DND-41 (cell line): ENCODE data around the gene FHIT.

Experiments
- EZH2 ChIP-seq: IDR thresholded peaks from 3 replicates; pipeline ENCODE4 v1.6.1; 2012; ENCODE audit warnings: borderline replicate concordance, low read depth, mild to moderate bottlenecking, moderate library complexity, low read length, inconsistent platforms; ENCODE audit not compliant: severe bottlenecking
- TF ChIP-seq, protein P1 (sequence below): IDR thresholded peaks from 2 replicates; pipeline ENCODE4 v1.5.1; 2012; ENCODE audit warnings: borderline replicate concordance, low read length, moderate library complexity, mild to moderate bottlenecking; ENCODE audit not compliant: poor library complexity, severe bottlenecking; ENCODE audit errors: extremely low read depth

DNA sequence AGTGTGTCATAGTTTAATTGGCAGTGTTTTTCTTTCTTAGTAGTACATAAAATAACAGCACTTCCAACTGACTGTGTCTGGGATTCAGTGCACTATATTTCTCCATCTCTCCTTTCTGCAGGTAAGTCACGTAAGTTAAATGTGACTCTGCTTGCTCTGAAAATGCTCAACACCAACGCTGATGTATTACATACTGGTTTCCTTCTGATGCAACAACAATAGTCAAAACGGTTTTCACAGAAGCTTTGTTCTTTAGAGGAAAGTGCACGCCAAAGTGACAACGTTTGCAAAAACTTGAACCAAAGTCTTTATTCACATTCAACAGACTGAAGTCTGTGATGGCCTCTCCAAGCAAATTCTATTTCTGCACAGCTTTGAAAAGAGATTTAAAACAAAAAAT is 1494.3 kb downstream of the FHIT start:
- TF ChIP-seq, protein P1, sequence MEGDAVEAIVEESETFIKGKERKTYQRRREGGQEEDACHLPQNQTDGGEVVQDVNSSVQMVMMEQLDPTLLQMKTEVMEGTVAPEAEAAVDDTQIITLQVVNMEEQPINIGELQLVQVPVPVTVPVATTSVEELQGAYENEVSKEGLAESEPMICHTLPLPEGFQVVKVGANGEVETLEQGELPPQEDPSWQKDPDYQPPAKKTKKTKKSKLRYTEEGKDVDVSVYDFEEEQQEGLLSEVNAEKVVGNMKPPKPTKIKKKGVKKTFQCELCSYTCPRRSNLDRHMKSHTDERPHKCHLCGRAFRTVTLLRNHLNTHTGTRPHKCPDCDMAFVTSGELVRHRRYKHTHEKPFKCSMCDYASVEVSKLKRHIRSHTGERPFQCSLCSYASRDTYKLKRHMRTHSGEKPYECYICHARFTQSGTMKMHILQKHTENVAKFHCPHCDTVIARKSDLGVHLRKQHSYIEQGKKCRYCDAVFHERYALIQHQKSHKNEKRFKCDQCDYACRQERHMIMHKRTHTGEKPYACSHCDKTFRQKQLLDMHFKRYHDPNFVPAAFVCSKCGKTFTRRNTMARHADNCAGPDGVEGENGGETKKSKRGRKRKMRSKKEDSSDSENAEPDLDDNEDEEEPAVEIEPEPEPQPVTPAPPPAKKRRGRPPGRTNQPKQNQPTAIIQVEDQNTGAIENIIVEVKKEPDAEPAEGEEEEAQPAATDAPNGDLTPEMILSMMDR, result no peak
- TF ChIP-seq EZH2, result no peak
